NCI-H2029 (cell line): ENCODE results near the gene NCOA1.
"Not testable (repeated sequence)": the region's sequence is repeated elsewhere in the genome, so short reads cannot be mapped to it uniquely, and the experiment has no call there.

ENCODE experiments used
- DNase-seq: peaks from one replicate; lab custom pipeline; 2025; lab: John Stamatoyannopoulos, UW

NCOA1 gene

GRCh38 chr2:24579053-24579803, 88.2 kb downstream of the NCOA1 start:
- no peak for DNase-seq

GRCh38 chr2:24580561-24580960, 89.5 kb downstream of the NCOA1 start:
- DNase-seq: no peak

GRCh38 chr2:24581971-24582370, 90.9 kb downstream of the NCOA1 start:
- DNase-seq: not testable (repeated sequence)

GRCh38 chr2:24586955-24587354, 95.9 kb downstream of the NCOA1 start:
- DNase-seq: no peak

- DNase-seq: no peak
Measured at GRCh38 chr2:24588294-24588693, 97.2 kb downstream of the NCOA1 start.

GRCh38 chr2:24592441-24593100, 101.5 kb downstream of the NCOA1 start:
- no peak for DNase-seq

GRCh38 chr2:24594283-24594682, 103.2 kb downstream of the NCOA1 start:
- DNase-seq: no peak

GRCh38 chr2:24597181-24597870, 106.3 kb downstream of the NCOA1 start:
- DNase-seq: no peak

- DNase-seq: not testable (repeated sequence)
Measured at GRCh38 chr2:24600140-24600539, 109.1 kb downstream of the NCOA1 start.

GRCh38 chr2:24611631-24612030, 120.6 kb downstream of the NCOA1 start:
- no peak for DNase-seq

- peak; percentile 78 for DNase-seq
Measured at GRCh38 chr2:24613154-24613814, 122.2 kb downstream of the NCOA1 start.

GRCh38 chr2:24616616-24617015, 125.6 kb downstream of the NCOA1 start:
- DNase-seq: no peak

GRCh38 chr2:24617424-24617823, 126.4 kb downstream of the NCOA1 start:
- no peak for DNase-seq

GRCh38 chr2:24618144-24618543, 127.1 kb downstream of the NCOA1 start:
- DNase-seq: no peak

- no peak for DNase-seq
Measured at GRCh38 chr2:24618680-24619079, 127.6 kb downstream of the NCOA1 start.

- no peak for DNase-seq
Measured at GRCh38 chr2:24620936-24621335, 129.9 kb downstream of the NCOA1 start.

- no peak for DNase-seq
Measured at GRCh38 chr2:24621779-24622538, 130.9 kb downstream of the NCOA1 start.

- no peak for DNase-seq
Measured at GRCh38 chr2:24623535-24623934, 132.5 kb downstream of the NCOA1 start.

GRCh38 chr2:24625728-24626127, 134.7 kb downstream of the NCOA1 start:
- no peak for DNase-seq

- no peak for DNase-seq
Measured at GRCh38 chr2:24626131-24626530, 135.1 kb downstream of the NCOA1 start.

GRCh38 chr2:24628746-24629145, 137.7 kb downstream of the NCOA1 start:
- no peak for DNase-seq

GRCh38 chr2:24632172-24632571, 141.1 kb downstream of the NCOA1 start:
- no peak for DNase-seq
